ENCODE data around the gene GOLGA8N.

GOLGA8N gene

DNA sequence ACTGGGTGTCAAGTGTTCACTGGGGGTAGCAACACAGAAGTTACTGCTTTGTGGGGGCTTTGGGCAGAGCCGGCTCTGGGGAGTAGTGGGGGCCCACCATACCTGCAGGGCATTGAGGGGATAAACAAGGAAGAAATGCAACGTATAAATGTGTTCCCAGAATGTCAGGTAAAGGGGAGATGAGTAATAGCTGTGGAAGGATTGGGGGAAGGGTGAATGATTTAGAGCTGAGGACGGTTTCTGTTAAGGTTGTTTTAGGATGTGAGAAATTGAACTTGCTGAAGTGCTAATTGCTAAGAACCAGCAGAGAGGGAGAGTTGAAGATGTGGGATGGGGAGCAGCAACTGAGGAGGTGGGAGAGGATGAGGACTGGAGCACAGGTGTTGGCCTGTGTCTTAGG lies 58.9 kb downstream of the GOLGA8N start:
- Histone ChIP-seq H3K9ac (ENCODE audit: low read depth, low read length) (no peak overlapping the region), H3K4me3 (ENCODE audit: low read length) (no peak overlapping the region), H3K27ac (ENCODE audit: low read depth, low read length) (no peak overlapping the region), H3K36me3 (ENCODE audit: insufficient read depth, low read length) (no peaks in the 10 kb centered on the region), H3K4me1 (ENCODE audit: insufficient read depth, low read length) (peaks cover 24% of the 10 kb centered on the region), H3K27me3 (ENCODE audit: insufficient read depth, low read length) (no peaks in the 10 kb centered on the region), H3K9me3 (ENCODE audit: insufficient read depth, low read depth, low read length) (no peaks in the 10 kb centered on the region)
- WGBS = 69% methylated on average over 3 of the region's 3 CpGs

DNA sequence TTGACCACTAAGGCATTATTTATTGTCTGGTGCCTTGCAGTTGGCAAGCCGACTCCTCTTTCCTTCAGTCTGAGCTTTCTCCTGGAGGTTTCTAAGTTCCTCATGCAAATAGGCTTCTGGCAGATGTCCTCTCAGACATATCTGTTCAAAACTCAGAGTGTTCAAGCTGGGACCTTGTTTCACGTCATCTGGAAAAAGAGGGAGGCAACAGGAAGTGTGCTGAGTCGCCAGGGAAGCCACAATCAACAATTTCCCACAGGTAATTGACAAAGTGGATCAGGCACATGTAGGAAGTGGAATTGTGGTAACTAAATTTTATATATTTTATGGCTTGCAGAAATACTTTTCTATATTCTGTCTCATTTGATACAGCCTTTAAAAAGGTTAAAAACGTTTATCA lies 62.8 kb downstream of the GOLGA8N start:
- Histone ChIP-seq H3K9ac (ENCODE audit: low read depth, low read length) (no peak overlapping the region), H3K9me3 (ENCODE audit: insufficient read depth, low read depth, low read length) (no peaks in the 10 kb centered on the region), H3K36me3 (ENCODE audit: insufficient read depth, low read length) (no peaks in the 10 kb centered on the region), H3K27ac (ENCODE audit: low read depth, low read length) (no peak overlapping the region), H3K4me3 (ENCODE audit: low read length) (no peak overlapping the region), H3K27me3 (ENCODE audit: insufficient read depth, low read length) (no peaks in the 10 kb centered on the region), H3K4me1 (ENCODE audit: insufficient read depth, low read length) (peaks cover 24% of the 10 kb centered on the region)
- WGBS = 83% methylated on average over 4 of the region's 4 CpGs

DNA sequence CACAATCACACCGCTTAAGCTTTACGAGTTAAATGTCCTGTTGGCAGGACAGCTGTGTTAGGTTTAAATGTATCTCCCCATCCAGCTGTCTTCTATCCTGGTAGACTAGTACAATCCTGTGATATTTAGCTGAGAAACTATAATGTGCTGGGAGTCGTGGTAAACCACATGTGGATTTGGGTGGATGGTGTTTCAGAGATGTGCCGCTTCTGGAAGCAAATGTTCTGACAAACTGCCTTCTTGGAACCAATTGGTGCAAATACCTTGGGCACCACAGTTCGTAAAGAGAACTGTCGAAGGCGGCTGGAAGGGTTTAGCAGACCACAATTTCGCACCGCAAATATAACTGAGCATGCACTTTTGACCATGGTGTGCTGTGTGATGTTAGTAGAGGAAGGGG lies 63.2 kb downstream of the GOLGA8N start:
- no peaks in the 10 kb centered on the region for H3K9me3 ChIP-seq (ENCODE audit: insufficient read depth, low read depth, low read length)
- no peak overlapping the region for H3K9ac ChIP-seq (ENCODE audit: low read depth, low read length)
- H3K4me3 ChIP-seq (ENCODE audit: low read length) = no peak overlapping the region
- H3K27ac ChIP-seq (ENCODE audit: low read depth, low read length) = no peak overlapping the region
- 95% methylated on average over 9 of the region's 9 CpGs for WGBS
- peaks cover 22% of the 10 kb centered on the region for H3K4me1 ChIP-seq (ENCODE audit: insufficient read depth, low read length)
- H3K27me3 ChIP-seq (ENCODE audit: insufficient read depth, low read length) = no peaks in the 10 kb centered on the region
- no peaks in the 10 kb centered on the region for H3K36me3 ChIP-seq (ENCODE audit: insufficient read depth, low read length)
